Glutamatergic neuron (in vitro differentiated cells): ENCODE measurements around the gene CDK8. TPM values are rescaled to one million over a fixed set of nuclear protein-coding genes. Genes with fewer than 3 reads are reported as not detected.
A peak's percentile ranks its signal among the peaks of the same experiment; 100 is the strongest.

Experiments
- DNase-seq: peaks from one replicate; pipeline ENCODE4 v3.0.0; 2022
- H3K27ac Mint-ChIP-seq: one replicate; pipeline ENCODE4 v1.8.0; 2020; ENCODE audit warnings: mild to moderate bottlenecking, mixed read lengths, inconsistent platforms; ENCODE audit not compliant: unreplicated experiment
- H3K27me3 Mint-ChIP-seq: one replicate; pipeline ENCODE4 v1.8.0; 2020; ENCODE audit warnings: mild to moderate bottlenecking, moderate library complexity, mixed read lengths, inconsistent platforms; ENCODE audit not compliant: unreplicated experiment
- H3K36me3 Mint-ChIP-seq: one replicate; pipeline ENCODE4 v1.8.0; 2020; ENCODE audit warnings: mild to moderate bottlenecking, mixed read lengths, inconsistent platforms; ENCODE audit not compliant: unreplicated experiment
- H3K4me1 Mint-ChIP-seq: one replicate; pipeline ENCODE4 v1.8.0; 2020; ENCODE audit warnings: mild to moderate bottlenecking, low read depth, mixed read lengths, inconsistent platforms; ENCODE audit not compliant: unreplicated experiment
- H3K4me3 Mint-ChIP-seq: one replicate; pipeline ENCODE4 v1.8.0; 2020; ENCODE audit warnings: mild to moderate bottlenecking, mixed read lengths, inconsistent platforms; ENCODE audit not compliant: unreplicated experiment
- H3K9me3 Mint-ChIP-seq: one replicate; pipeline ENCODE4 v1.8.0; 2020; ENCODE audit warnings: mild to moderate bottlenecking, moderate library complexity, mixed read lengths, inconsistent platforms; ENCODE audit not compliant: unreplicated experiment
- total RNA-seq: library from RNA; stranded (reverse); fragmentation: NEBNext Ultra II Directional; extraction: Animal tissue kit (Norgen Biotek cat#: 25700); gene quantifications from one replicate; pipeline ENCODE4 v1.2.1, GENCODE V29; 2021; ENCODE audit not compliant: unreplicated experiment
- TF ChIP-seq, protein P1 (sequence below): fragments of 200-600 bp; sonication (generic); IDR thresholded peaks from one replicate; pipeline ENCODE4 v1.5.0; 2021; ENCODE audit not compliant: partially characterized antibody, unreplicated experiment

The CDK8 gene
- total RNA-seq, 1 donor from 2014 or later, result 27.9 TPM

- no peak overlapping the region for H3K4me3 Mint-ChIP-seq
- peaks cover 6% of the 10 kb centered on the region for H3K4me1 Mint-ChIP-seq
- DNase-seq, result no peak
- no peaks in the 10 kb centered on the region for H3K36me3 Mint-ChIP-seq
- H3K9me3 Mint-ChIP-seq, result no peaks in the 10 kb centered on the region
- no peak overlapping the region for H3K27ac Mint-ChIP-seq
- no peaks in the 10 kb centered on the region for H3K27me3 Mint-ChIP-seq
- TF ChIP-seq, protein P1, sequence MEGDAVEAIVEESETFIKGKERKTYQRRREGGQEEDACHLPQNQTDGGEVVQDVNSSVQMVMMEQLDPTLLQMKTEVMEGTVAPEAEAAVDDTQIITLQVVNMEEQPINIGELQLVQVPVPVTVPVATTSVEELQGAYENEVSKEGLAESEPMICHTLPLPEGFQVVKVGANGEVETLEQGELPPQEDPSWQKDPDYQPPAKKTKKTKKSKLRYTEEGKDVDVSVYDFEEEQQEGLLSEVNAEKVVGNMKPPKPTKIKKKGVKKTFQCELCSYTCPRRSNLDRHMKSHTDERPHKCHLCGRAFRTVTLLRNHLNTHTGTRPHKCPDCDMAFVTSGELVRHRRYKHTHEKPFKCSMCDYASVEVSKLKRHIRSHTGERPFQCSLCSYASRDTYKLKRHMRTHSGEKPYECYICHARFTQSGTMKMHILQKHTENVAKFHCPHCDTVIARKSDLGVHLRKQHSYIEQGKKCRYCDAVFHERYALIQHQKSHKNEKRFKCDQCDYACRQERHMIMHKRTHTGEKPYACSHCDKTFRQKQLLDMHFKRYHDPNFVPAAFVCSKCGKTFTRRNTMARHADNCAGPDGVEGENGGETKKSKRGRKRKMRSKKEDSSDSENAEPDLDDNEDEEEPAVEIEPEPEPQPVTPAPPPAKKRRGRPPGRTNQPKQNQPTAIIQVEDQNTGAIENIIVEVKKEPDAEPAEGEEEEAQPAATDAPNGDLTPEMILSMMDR, result no peak
Measured at GRCh38 chr13:26376430-26376829, 122.5 kb downstream of the CDK8 start.

DNA sequence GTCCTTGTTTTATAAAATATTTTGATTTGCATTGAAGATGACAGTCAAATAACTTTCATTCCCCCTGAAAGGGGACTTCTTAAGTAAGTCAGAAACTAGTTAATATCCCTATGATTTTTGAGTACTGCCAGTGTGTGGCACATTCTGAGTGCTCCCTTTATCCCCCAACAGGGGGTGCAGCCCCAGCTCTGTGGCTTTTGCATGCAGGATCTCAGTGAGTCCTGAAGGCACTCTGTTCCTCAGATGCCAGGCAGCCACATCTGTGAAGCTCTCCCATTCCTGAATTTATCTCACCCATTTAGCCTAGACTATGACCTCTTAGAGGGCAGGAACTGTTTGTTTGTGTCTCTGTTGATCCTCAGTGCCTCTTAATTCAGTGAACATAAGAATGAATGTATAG lies 123.1 kb downstream of the CDK8 start:
- no peaks in the 10 kb centered on the region for H3K9me3 Mint-ChIP-seq
- TF ChIP-seq, protein P1, result peak; percentile 61
- H3K4me3 Mint-ChIP-seq, result no peak overlapping the region
- H3K27me3 Mint-ChIP-seq, result no peaks in the 10 kb centered on the region
- H3K27ac Mint-ChIP-seq, result no peak overlapping the region
- H3K36me3 Mint-ChIP-seq, result no peaks in the 10 kb centered on the region
- DNase-seq, result peak; percentile 60
- H3K4me1 Mint-ChIP-seq, result peaks cover 6% of the 10 kb centered on the region

- Mint-ChIP-seq H3K27ac (no peak overlapping the region), H3K36me3 (no peaks in the 10 kb centered on the region), H3K4me3 (no peak overlapping the region), H3K9me3 (no peaks in the 10 kb centered on the region), H3K4me1 (peaks cover 6% of the 10 kb centered on the region), H3K27me3 (no peaks in the 10 kb centered on the region)
- DNase-seq, result no peak
- TF ChIP-seq, protein P1, result no peak
Measured at GRCh38 chr13:26378116-26378515, 124.2 kb downstream of the CDK8 start.

DNA sequence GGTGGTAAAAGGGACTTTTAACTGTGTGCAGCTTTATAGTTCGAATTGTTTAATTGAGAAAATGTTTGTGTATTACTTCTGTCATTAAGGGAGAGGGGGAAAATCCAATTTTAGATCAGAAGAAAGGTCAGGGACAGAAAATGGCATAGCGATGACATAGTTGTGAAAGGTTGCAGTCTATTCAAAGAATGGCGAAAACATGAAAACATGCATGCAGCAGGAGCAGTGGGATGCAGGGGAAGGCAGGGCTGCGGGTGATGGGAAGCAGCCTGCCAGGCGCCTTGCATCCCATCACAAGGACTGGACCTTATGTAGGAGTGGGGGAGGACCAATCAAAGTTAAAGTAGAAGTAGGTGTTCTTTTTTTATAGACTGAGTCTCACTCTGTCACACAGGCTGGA lies 125.9 kb downstream of the CDK8 start:
- H3K4me3 Mint-ChIP-seq, result no peak overlapping the region
- H3K27me3 Mint-ChIP-seq, result no peaks in the 10 kb centered on the region
- TF ChIP-seq, protein P1, result no peak
- peaks cover 6% of the 10 kb centered on the region for H3K4me1 Mint-ChIP-seq
- DNase-seq, result no peak
- H3K27ac Mint-ChIP-seq, result no peak overlapping the region
- no peaks in the 10 kb centered on the region for H3K36me3 Mint-ChIP-seq
- no peaks in the 10 kb centered on the region for H3K9me3 Mint-ChIP-seq

- Mint-ChIP-seq H3K4me3 (no peak overlapping the region), H3K4me1 (peaks cover 6% of the 10 kb centered on the region), H3K36me3 (no peaks in the 10 kb centered on the region), H3K27me3 (no peaks in the 10 kb centered on the region), H3K27ac (no peak overlapping the region), H3K9me3 (no peaks in the 10 kb centered on the region)
- TF ChIP-seq, protein P1, result no peak
- no peak for DNase-seq
Measured at GRCh38 chr13:26380930-26381329, 127.0 kb downstream of the CDK8 start.
